MCF 10A (cell line): Measurements from ENCODE around the gene SLC2A11. TPM values are rescaled to one million over a fixed set of nuclear protein-coding genes. Genes with fewer than 3 reads are reported as not detected.

Source experiments
- BruUV-seq: library from RNA; stranded (reverse); fragments of 400-500 nt; replicated peaks from 2 replicates; lab custom pipeline; 2021; lab: Mats Ljungman, UMichigan
- CTCF ChIA-PET: fragments of 300-600 bp; sonication (Branson Sonifier 250); formaldehyde crosslinking; extraction: SDS; loops from one replicate; lab custom pipeline; 2021; ENCODE audit warnings: antibody characterized with exemption, inconsistent platforms; lab: Yijun Ruan, JAX
- POLR2A ChIA-PET: fragments of 300-600, 350-650 bp; sonication (Branson Sonifier 250); formaldehyde crosslinking; extraction: SDS; loops from one replicate; lab custom pipeline; 2020; ENCODE audit warnings: antibody characterized with exemption, inconsistent platforms; lab: Yijun Ruan, JAX
- DNase-seq: peaks from one replicate; pipeline ENCODE4 v3.0.0-alpha.2; 2018; ENCODE audit not compliant: unreplicated experiment
- H3K27ac Mint-ChIP-seq: one replicate; pipeline ENCODE4 v1.8.0; 2022; ENCODE audit warnings: mild to moderate bottlenecking, low read depth, mixed read lengths; ENCODE audit not compliant: unreplicated experiment
- H3K27me3 Mint-ChIP-seq: one replicate; pipeline ENCODE4 v1.8.0; 2022; ENCODE audit warnings: mixed read lengths; ENCODE audit not compliant: insufficient read depth, unreplicated experiment
- H3K36me3 Mint-ChIP-seq: one replicate; pipeline ENCODE4 v1.8.0; 2022; ENCODE audit warnings: mild to moderate bottlenecking, moderate library complexity, mixed read lengths; ENCODE audit not compliant: insufficient read depth, unreplicated experiment
- H3K4me1 Mint-ChIP-seq: one replicate; pipeline ENCODE4 v1.8.0; 2022; ENCODE audit warnings: mixed read lengths; ENCODE audit not compliant: insufficient read depth, unreplicated experiment
- H3K4me3 Mint-ChIP-seq: one replicate; pipeline ENCODE4 v1.8.0; 2022; ENCODE audit warnings: mild to moderate bottlenecking, moderate library complexity, mixed read lengths; ENCODE audit not compliant: unreplicated experiment
- H3K9me3 Mint-ChIP-seq: one replicate; pipeline ENCODE4 v1.8.0; 2022; ENCODE audit warnings: mixed read lengths; ENCODE audit not compliant: unreplicated experiment
- CTCF ChIP-seq: fragments of 200-600 bp; IDR thresholded peaks from one replicate; pipeline ENCODE4 v1.8.0; 2022; ENCODE audit warnings: antibody characterized with exemption, mild to moderate bottlenecking; ENCODE audit not compliant: unreplicated experiment
- intact Hi-C: fragments of 100-400 bp; cut with micrococcal nuclease; formaldehyde crosslinking; loops from 2 replicates; pipeline ENCODE4 v1.14.1; 2022
- total RNA-seq: library from RNA; stranded (reverse); gene quantifications from 2 replicates; pipeline ENCODE4 v1.2.3, GENCODE V29; 2022

The SLC2A11 gene
- total RNA-seq, 1 experiment from 2014 or later = 9.6 TPM

GRCh38 chr22:23844739-23845202, 12.9 kb upstream of the SLC2A11 start:
- no peaks in the 10 kb centered on the region for H3K9me3 Mint-ChIP-seq
- intact Hi-C loops = loop anchor here (5.0 kb wide), 3 partner anchors 77 to 302 kb away; partner anchors contain the start of gene CHCHD10
- no TSS peak for BruUV-seq
- H3K4me1 Mint-ChIP-seq = peaks cover 5% of the 10 kb centered on the region
- no peak for TF ChIP-seq CTCF
- CTCF ChIA-PET = interaction anchor here (1.5 to 1.6 kb wide), 2 partner anchors 14 to 74 kb away, joined by 4 to 7 read pairs; no protein-coding TSS in a partner anchor
- DNase-seq = no peak
- no peaks in the 10 kb centered on the region for H3K36me3 Mint-ChIP-seq
- no peak overlapping the region for H3K4me3 Mint-ChIP-seq
- H3K27me3 Mint-ChIP-seq = no peaks in the 10 kb centered on the region
- H3K27ac Mint-ChIP-seq = no peak overlapping the region
- POLR2A ChIA-PET = interaction anchor here (0.8 to 1.0 kb wide), 2 partner anchors 10 to 13 kb away, joined by 3 to 4 read pairs; partner anchors contain the start of gene SLC2A11

DNA sequence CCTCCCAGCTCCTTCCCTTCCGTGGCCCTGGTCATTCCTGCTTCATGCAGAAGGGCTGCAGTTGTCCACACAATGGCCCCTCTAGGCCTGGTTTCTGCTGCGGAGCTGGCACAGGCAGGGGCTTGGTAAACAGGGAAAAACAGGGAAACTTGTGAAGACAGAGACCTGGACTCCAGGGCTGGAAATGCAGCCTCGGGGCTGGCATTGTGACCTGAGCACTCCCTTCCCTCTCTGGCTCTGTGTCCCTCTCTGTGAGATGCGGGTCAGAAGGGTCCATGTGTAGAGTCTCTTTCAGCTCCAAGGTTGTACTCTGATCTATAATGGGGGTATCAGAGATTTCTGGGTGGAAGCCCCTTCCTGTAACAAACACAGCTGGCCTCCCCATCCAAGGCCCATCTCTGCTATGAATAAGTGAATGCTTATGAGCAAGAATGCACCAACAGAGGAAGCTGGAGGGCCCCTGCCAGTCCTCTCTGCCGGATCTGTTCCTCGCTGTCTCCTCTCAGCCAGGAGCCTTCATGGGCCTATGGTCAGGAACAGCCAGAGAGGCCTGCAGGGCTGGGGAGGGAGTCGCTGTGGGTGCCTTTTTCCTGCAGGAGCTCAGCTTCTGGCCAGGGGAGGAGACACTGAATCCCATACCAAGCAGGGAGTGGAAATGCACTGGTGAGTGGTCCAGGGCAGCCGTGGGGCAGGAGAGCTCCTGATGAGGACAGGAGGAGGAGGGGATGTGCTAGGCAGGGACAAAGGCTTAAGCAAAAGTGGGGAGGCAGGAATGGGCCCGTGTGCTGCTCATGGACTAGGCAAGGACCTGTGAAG, 12.2 kb upstream of the SLC2A11 start:
- no peak for TF ChIP-seq CTCF
- no peak overlapping the region for H3K27ac Mint-ChIP-seq
- H3K4me1 Mint-ChIP-seq = peaks cover 5% of the 10 kb centered on the region
- H3K4me3 Mint-ChIP-seq = no peak overlapping the region
- POLR2A ChIA-PET = interaction anchor here (0.6 to 1.5 kb wide), 8 partner anchors 10 to 165 kb away, joined by 3 to 4 read pairs (median 4); partner anchors contain the start of genes CABIN1, SLC2A11 and ZNF70
- no peaks in the 10 kb centered on the region for H3K36me3 Mint-ChIP-seq
- H3K9me3 Mint-ChIP-seq = no peaks in the 10 kb centered on the region
- CTCF ChIA-PET = interaction anchor here (0.6 to 1.6 kb wide), 8 partner anchors 9 to 1734 kb away, joined by 3 to 7 read pairs (median 4); no protein-coding TSS in a partner anchor
- H3K27me3 Mint-ChIP-seq = no peaks in the 10 kb centered on the region
- intact Hi-C loops = loop anchor here (5.0 kb wide), 3 partner anchors 78 to 303 kb away; partner anchors contain the start of gene CHCHD10
- DNase-seq = no peak
- no TSS peak for BruUV-seq

DNA sequence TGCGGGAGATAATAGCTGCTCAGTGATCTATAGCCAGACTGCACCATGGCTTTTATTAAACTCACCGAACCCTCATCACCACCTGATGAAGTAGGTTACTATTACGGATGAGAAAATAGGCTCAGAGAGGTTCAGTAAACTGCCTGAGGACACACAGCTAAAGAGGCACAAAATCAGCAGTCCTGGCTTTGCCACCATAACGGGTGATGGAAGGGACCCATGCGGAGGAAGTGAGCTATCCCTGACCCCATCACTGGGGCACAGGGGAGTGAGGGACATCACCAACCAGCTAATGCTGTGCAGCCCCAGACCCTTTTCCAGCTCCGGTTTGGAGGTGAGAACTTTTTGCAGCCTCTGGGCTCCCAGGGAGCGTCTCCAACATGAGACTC, 11.6 kb upstream of the SLC2A11 start:
- Mint-ChIP-seq H3K4me1 (peaks cover 5% of the 10 kb centered on the region), H3K9me3 (no peaks in the 10 kb centered on the region), H3K27ac (peak overlapping the region; percentile 63), H3K4me3 (no peak overlapping the region), H3K36me3 (no peaks in the 10 kb centered on the region), H3K27me3 (no peaks in the 10 kb centered on the region)
- TF ChIP-seq CTCF = no peak
- ChIA-PET CTCF (interaction anchor here (0.6 to 1.5 kb wide), 7 partner anchors 10 to 1735 kb away, joined by 3 to 7 read pairs (median 3); no protein-coding TSS in a partner anchor), POLR2A (interaction anchor here (0.6 to 1.5 kb wide), 8 partner anchors 20 to 165 kb away, joined by 3 to 4 read pairs (median 4); partner anchors contain the start of genes CABIN1, CHCHD10 and ZNF70)
- DNase-seq = no peak
- BruUV-seq = no TSS peak
- intact Hi-C loops = loop anchor here (5.0 kb wide), 3 partner anchors 79 to 304 kb away; partner anchors contain the start of gene CHCHD10
